ENCODE results near the gene TTLL11.

The TTLL11 gene

DNA sequence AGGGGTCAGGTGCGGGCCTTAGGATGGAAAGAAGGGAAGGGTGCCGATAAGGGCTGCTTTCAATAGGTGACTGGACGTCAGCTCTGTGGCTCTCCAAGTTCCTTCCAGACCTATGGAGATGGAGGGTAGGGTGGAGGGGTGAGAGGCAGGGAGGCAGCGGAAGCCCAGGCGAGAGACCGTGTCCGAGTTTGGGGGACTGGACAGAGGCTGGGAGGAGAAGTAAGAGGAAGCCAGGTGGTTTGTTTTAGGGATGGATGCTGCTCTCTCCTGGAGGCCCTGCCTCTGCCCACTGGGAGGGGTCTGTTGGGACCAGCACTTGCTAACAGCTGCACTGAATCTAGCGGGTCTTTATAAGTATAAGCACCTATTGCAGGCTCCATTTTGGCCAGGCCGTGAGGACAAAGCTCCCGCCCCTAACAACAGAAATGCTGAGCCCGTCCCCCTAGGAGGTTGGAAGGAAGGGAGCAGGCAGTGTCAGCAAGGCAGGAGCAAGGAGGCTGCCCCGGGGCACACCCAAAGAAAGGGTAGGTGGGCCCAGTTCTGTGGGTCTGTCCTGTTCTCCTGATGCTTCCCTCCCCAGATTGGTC lies 274.2 kb downstream of the TTLL11 start:
- no peak for DNase-seq (ENCODE audit: low read depth in 1 of 2, low spot score in 1 of 2)

DNA sequence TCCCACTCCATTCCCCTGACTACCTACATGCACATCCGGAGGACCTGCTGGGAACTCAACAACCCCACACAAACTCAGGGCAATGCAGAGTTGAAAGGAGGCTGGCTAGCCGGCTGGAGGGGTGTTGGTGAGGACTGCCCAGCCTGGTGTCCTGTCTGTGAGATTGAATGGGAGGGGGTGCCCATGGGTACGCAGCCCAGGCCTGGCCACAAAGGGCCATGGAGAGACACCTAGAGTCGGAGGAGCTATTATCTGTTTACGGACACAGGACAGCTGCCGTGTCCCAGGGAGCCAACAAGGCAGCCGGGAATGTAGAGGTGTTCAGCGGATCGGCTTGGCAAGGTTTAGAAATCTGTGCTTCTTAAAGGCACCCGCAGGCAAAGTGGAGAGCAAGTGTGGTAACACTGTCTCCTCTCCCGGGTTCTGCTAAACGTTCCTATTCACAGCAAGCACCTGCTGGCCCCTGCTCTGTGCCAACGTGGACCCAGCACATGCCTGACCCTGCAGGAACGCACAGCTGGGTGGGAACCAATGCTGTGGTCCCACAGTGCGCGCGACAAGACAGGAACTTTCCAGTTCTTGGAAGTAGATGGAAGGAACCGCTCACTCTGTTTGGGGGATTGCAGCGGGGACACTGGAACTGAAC lies 275.0 kb downstream of the TTLL11 start:
- no peak for DNase-seq (ENCODE audit: low read depth in 1 of 2, low spot score in 1 of 2)

DNA sequence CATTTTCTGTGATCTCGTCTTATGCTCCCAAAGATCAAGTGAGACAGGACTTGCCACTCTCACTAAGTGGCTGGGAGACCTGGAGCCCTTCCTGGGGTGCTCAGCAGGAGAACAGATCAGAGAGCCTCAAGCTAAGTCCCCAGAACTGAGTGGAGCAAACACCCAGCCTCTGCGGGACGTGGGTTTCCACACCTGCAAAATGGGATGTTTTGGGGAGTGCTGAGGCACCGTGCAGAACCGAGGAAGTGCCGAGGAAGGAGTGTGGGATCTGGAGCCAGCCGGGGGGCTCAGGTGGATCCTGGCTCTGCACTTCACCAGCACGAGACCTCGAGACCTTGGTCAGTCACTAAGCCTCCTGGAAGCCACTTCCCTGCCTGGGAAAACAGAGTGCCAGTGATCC lies 275.6 kb downstream of the TTLL11 start:
- DNase-seq (ENCODE audit: low read depth in 1 of 2, low spot score in 1 of 2) = no peak

DNA sequence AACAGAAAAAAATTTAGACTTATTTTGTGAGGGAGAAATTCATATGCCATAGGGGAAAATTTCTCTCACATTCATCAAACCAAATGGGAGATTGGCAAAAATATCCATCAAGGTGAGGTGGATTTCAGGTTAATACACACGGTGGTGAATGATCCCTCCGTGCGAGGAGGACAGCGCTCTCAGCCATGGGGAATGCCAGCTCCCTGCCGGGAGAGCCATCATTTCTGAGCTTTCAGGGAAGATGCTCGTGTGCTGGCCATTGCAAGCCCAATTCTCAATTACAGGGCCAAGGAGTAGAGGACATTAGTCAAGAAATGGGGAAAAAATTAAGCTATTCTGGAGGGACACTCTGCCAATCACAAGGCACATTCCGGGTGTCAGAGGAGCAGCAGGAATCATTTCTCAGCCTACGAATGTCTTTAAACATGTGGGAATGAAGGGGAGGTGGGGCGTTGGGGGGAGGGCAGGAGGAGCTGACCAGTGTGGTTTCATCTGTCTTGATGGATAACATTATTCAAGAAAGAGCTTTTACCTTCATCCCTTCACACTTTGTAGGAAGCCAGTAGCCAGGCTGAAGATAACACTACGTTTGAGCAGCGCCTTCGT lies 276.2 kb downstream of the TTLL11 start:
- DNase-seq (ENCODE audit: low read depth in 1 of 2, low spot score in 1 of 2) = no peak

DNA sequence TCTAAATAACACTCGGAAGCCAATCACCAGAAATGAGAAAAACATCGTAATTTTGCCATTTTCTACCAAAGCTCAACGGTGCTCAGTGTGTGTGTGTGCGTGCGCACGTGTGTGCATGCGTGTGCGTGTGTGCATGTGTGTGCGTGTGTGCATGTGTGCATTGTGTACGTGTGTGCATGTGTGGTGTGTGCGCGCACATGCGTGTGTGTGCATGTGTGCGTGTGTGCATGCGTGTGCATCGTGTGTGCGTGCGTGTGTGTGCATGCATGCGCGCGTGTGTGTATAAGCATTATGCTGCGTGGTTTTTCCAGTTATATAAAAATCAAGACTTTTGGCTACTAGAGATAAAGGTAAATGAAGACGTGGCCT lies 276.7 kb downstream of the TTLL11 start:
- no peak for DNase-seq (ENCODE audit: low read depth in 1 of 2, low spot score in 1 of 2)

DNA sequence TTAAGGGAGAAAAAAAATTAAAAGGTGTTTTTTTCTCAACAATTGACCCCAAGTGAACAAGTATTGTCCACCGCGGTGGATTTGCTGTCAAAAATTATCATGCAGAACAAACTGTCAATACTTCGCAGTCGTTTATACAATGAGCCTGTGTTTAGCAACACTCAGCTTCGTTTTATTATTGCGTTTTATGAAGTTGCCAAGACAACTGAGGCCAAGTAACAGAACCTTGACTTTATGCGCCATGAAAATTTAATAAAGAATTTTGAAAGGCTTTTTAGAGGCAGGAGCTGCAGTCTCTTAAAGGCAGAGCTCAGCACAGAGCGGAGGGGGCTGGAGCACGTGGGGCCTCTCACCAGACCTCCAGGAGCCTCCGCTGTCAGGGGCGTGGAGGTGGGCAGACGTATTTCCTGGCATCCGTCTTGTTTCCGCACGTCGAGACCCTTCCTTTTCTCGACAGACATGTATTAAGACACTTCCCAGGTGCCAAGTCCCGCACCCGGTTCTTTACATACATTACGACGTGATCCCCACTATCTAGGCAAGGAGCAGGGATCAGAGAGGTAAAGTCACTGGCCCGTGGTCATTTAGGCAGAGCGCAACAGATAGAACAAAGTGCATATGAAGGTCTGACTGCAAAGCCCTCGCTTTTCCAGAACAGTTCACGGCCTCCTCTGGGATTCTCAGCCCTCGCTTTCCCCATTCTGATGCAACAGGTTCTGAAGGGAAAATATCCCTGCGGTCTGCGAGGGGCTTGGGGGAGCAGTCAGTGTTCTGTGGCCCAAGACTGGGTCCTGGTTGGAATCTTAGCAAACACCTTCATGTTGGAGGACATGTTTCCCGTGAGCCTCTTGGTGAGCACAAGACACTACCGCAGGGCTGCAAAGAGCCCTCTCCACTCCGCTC lies 277.3 kb downstream of the TTLL11 start:
- DNase-seq (ENCODE audit: low read depth in 1 of 2, low spot score in 1 of 2) = no peak

DNA sequence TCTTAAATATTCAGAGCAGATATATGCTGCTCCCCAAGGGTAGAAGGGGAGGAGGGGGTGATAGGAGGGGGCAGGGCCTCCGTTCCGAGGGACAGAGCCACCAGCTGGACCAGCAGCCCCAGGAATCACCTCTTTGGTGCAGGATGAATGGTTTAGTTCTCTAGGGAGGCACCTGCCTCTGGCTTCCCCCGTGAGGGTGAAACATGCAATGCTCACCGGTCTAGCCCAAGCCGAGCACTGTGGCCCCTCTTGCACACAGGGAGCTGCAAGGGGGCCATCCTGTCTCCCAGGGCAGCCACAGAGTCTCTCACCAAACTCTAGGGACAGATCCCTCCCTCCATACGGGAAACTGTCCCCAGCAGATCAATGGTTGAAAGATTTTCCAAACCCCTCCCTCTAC lies 278.0 kb downstream of the TTLL11 start:
- DNase-seq (ENCODE audit: low read depth in 1 of 2, low spot score in 1 of 2) = no peak

DNA sequence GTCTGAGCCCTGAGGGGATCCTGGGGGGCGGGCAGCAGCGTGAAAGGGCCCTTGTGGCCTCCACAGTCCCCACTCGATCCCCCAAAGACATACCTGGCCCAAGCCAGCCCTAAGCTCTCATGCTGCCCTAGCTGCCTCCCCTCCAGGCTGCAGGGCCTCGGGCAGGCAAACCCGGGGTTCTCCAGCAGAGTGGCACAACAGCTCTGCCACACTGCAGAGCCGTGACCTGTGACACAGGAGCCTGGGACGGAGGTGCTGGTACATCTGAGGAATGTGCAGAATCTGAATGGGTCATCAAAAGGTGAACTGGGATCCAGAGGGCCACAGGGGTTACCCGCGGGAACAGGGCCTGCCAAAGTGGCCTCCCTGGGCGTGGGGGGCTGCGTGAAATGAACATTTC lies 278.5 kb downstream of the TTLL11 start:
- DNase-seq (ENCODE audit: low read depth in 1 of 2, low spot score in 1 of 2) = no peak

DNA sequence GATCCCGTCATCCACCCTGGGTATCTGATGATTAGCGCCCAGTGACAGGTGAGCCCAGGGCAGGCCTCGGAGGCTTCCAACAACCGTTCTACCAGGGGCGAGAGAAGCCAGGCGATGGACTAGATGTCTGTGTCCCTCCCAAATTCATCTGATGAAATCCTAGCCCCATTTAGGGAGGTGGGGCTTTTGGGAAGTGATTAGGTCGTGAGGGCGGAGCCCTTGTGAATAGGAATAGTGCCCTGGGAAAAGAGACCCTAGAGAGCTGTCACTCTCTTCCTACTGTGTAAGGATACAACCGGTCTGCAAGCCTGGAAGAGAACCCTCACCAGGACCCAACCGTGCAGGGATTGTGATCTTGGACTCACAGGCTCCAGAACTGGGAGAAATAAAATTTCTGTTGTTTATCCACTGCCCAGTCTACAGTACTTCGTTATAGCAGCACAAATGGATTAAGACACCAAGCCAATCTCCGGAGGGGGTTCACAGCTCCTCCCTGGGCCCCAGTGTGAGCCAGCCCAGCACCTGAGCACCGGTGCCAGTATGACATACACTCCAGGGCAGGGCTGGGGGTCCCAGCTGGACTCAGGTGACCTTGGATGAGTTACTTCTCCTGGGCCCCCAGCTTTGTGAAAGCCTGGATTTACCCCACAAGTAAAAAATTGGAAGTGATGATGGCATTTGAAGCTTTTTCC lies 279.4 kb downstream of the TTLL11 start:
- DNase-seq (ENCODE audit: low read depth in 1 of 2, low spot score in 1 of 2) = no peak

DNA sequence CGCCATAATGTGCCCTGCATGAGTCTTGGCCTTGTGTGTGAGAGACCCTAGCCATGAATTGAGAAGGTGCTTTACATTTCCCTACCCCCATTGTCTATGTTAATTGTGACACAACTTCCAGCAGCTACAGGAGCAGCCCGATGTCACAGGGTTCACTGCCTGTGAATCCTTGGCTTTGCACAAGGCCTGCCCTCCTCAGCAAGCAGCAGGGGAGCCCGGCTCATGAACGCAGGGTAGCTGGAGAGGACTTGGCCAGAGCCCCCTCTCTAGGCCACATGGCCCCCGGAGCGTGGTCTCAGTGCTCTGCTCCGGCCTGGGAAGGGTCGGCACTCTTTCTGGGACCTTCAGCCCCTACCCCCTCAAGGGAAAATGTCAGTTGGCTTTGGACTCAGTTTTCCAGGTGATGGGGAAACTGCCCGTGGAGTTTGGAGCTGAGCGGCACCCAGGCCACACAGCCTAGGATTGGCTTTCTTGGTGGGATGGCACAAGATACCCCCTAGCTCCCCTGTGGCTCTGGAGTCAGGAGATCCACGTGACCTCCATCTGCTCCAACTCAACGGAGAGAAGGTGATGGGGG lies 280.9 kb downstream of the TTLL11 start:
- DNase-seq (ENCODE audit: low read depth in 1 of 2, low spot score in 1 of 2) = no peak

DNA sequence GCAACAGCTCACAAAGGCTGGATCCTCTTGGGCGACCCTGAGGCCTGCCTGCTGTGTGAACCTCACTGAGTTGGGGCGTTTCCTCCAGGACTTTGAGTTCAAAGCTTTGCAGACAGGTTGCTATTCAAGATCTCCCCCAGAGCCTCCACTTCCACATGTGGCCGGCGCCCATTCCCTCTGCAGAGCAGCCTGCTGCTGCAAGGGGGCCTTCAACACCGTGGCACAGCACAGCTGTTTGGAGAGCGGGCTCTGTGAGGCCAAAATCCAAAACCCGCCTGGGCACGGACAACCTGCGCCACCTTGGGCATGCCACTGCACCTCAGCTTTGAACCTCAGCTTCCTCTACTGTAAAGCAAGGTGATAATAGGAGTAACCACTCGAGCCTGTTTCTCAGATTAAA lies 281.4 kb downstream of the TTLL11 start:
- no peak for DNase-seq (ENCODE audit: low read depth in 1 of 2, low spot score in 1 of 2)

DNA sequence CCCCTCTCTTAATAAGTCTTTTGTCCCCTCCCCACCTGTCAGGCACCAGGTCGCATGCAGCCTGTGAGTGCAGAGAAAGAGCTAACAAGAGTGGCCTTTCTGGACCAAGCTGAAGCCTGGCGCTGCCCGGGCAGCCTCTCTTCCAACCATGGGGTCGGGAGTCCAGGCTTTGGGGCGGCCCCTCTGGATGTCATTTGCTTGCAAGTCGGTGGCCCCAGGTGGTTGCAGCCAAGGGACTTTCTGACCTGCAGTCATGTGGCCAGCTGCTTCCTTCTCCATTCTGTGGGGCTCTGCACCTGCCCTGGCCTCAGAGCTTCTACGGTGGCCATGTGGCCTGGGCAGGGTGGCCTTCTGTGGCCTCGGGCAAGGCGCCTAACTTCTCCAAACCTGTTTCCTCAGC lies 282.0 kb downstream of the TTLL11 start:
- no peak for DNase-seq (ENCODE audit: low read depth in 1 of 2, low spot score in 1 of 2)

DNA sequence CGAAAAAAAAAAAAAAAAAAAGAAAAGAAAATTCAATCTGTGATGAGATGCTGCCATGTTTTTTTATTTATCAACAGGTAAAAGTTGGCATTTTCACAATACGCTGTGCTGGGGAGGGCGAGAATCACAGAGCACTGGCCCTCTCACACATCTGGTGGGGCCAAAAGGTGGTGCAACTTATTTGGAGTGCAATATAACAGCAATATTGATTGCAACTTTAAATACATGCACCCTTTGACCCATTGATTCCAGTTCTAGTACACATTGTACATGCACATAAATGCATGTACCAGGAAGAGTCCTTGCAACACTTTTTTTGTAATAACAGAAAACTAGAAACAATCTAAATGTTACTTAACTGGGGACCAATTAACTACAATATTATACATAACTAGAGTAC lies 282.6 kb downstream of the TTLL11 start:
- no peak for DNase-seq (ENCODE audit: low read depth in 1 of 2, low spot score in 1 of 2)

DNA sequence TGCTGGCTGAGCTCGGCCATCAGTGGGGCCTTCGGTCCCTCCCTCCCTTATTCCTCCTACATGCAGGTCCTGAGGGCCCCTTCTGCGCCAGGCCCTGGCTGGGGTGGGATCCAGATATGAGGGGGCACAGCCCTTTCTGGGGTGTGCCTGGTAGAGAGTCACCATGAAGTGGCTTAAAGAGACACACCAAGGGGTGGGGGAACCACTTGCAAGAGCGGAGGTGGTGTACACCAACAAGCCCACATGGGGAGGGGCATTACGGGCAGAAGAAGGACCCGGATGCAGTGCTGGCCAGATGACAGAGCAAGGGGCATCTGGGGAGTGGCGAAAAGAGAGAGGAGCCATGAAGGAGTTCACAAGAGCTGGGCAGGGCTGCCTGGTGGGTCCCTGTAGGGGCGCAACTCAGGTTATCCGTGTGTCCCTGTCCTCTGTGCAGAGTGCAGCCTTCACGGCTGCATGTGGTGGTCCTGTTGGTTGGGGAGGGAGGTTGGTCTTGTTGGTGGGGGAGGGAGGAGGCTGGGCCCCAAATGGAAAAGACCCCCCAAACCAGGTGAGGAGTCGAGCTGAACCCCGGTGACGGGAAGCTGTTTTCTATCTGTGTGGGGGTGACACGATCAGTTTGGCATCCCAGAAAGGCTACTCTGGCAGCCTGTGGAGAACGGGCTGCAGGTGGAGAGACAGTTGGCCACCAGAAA lies 283.6 kb downstream of the TTLL11 start:
- DNase-seq (ENCODE audit: low read depth in 1 of 2, low spot score in 1 of 2) = no peak

DNA sequence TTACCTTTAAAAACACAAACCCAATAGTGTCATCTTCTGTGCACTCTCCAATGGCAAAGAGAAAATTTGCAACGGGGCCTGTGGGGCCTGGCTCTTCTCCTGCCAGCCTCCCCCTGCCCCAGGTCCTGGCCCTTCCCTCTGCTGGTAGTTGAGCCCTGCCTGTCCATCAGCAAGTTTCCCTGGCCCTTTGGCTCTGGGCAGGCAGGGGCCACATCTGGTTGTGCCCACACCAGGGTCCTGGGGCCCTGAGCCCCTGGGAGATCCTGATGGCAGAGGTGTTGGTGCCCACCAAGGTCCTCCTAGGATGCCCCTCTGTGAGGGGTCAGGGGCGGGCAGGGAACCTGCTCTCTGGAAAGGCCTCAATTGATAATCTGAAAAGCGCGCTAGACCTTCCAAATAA lies 284.3 kb downstream of the TTLL11 start:
- DNase-seq (ENCODE audit: low read depth in 1 of 2, low spot score in 1 of 2) = no peak

DNA sequence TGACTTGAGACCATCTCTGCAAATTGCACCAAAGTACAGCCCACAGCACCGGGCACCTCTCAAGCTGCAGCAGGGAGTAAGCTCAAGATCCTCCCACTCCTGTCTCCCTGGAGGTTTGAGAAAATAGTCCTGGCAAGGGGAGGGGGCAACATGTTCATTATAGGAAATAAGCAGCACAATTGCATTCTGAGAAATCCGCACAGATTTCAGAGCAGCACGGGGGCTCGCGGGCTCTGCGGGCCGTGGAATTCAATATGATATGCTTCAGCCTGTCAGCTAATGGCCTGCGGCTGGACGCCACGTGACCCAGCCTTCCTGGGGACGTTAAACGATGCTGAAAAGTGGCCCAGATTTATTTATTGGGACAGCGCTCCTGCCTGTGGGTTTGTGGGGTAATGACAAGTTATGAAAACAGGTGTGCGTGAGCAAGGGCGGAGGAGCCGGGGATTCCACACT lies 285.3 kb downstream of the TTLL11 start:
- DNase-seq (ENCODE audit: low read depth in 1 of 2, low spot score in 1 of 2) = no peak

DNA sequence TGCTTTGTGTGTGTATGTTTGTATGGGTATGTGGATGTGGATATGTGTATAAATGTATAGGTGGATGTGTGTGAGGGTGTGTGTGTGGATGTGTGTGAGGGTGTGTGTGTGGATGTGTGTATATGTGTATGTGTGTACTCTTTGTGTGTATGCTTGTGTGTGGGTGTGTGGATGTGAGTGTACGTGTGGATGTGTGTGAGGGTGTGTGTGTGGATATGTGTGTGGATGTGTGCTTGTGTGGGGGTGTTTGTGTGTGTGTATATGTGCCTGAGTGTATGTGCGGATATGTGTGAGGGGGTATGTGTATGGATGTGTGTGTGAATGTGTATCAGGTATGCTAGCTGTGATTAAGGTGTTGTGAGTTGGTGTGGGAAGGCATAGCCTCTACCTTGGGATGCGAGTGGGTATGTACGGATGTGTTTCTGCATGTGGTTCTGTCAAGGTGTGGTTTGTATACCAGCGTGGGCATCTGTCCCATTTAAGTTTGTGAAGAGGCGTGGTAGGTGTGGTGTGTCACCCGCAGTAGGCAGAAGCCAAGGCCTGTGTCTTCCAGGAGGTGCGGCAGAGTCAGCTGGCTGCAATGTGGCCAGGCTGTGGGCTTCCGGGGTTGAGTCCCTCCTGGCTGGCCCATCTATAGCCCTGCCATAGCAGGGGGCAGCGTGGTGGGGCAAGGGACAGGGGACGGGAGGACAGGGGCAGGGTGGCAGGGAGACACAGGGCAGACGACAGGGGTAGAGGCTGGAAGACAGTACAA lies 285.9 kb downstream of the TTLL11 start:
- no peak for DNase-seq (ENCODE audit: low read depth in 1 of 2, low spot score in 1 of 2)

DNA sequence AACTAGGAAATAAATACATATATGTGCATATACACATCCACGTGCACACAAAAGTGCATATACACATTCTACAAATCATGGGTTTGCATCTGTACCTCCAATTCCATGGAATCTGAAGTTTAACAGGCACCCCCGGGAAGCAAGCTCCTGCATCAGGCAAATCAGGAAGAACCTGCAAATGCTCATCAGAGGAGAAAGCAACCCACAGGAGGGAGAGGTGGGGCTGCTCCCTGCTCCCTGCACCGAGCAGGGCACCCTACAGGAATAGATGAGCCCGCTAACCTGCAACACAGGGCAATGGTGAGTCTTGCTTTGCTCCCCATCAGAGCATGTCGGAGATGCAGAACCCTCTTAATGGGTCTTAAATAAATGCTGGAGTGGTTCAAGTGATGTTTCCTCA lies 290.4 kb downstream of the TTLL11 start:
- DNase-seq (ENCODE audit: low read depth in 1 of 2, low spot score in 1 of 2) = no peak

DNA sequence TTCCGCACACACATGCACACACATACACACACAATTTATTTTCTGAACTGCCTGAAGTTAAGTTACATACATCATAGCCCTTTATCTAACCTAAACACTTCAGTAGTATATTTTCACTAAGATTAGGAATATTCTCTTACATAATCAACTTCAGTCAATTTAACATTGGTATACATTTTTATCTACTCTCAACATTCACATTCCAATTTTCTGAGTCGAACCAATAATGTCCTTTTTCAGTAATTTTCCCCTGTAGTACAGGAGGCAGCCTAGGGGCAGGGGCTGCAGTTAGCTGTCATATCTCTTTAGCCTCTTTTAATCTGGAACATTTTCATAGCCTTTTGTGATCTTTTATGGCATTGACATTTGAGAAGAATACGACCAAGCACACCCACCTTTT lies 291.5 kb downstream of the TTLL11 start:
- DNase-seq (ENCODE audit: low read depth in 1 of 2, low spot score in 1 of 2) = no peak

DNA sequence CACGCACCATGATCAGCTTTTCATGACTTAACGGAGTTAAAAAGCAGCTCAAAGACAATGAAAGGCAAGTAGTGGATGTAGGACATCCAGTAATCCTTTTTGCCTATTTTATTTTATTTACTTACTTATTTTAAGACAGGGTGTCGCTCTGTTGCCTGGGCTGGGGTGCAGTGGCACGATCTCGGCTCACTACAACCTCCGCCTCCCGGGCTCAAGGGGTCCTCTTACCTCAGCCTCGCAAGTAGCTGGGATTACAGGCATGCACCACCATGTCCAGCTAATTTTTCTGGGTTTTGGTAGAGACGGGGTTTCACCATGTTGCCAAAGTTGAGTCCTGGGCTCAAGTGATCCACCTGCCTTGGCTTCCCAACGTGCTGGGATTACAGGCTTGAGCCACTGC lies 292.7 kb downstream of the TTLL11 start:
- DNase-seq (ENCODE audit: low read depth in 1 of 2, low spot score in 1 of 2) = no peak
